Measurements from ENCODE around the gene CPEB3. TPM values are rescaled to one million over a fixed set of nuclear protein-coding genes. Genes with fewer than 3 reads are reported as not detected.
"Not testable (repeated sequence)": the region's sequence is repeated elsewhere in the genome, so short reads cannot be mapped to it uniquely, and the experiment has no call there.

The CPEB3 gene
- total RNA-seq, 1 donor from 2014 or later, result 5.7 TPM

DNA sequence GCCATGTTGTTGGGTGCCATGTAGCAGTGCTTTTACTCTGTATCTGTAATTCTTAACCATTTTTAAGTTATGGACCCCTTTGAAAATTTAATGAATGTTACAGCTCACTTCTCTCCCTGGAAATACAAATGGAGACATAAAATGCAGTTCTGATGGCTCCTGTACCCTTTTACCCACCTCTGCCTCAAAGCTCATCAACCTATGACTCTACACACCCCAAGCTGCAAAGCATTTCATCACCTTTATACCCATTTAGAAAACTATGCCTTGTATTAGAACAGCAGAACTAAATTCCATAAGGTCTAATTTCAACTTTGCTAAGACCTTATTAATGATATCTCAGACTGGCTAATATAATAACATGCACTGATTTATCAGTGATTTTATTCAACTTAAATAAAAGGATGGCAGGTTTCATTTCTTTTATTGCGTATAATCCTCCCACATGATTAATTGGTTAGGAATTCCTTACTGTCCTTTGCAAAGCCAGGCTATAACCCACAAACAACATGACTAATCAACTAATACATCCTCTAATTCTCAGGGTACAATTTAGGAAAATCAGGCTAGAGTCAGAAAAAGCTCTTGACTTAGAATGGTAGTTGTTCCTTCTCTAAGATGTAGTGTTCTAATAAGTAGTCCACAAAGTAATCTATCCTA lies 68.1 kb downstream of the CPEB3 start:
- no peaks in the 10 kb centered on the region for H3K9me3 ChIP-seq
- no peak overlapping the region for H3K27ac ChIP-seq
- H3K27me3 ChIP-seq, result no peaks in the 10 kb centered on the region
- no peak overlapping the region for H3K4me3 ChIP-seq
- TF ChIP-seq, protein P1, sequence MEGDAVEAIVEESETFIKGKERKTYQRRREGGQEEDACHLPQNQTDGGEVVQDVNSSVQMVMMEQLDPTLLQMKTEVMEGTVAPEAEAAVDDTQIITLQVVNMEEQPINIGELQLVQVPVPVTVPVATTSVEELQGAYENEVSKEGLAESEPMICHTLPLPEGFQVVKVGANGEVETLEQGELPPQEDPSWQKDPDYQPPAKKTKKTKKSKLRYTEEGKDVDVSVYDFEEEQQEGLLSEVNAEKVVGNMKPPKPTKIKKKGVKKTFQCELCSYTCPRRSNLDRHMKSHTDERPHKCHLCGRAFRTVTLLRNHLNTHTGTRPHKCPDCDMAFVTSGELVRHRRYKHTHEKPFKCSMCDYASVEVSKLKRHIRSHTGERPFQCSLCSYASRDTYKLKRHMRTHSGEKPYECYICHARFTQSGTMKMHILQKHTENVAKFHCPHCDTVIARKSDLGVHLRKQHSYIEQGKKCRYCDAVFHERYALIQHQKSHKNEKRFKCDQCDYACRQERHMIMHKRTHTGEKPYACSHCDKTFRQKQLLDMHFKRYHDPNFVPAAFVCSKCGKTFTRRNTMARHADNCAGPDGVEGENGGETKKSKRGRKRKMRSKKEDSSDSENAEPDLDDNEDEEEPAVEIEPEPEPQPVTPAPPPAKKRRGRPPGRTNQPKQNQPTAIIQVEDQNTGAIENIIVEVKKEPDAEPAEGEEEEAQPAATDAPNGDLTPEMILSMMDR (IDR thresholded peaks at IDR 0.05), result no peak
- intact Hi-C loops (cut with DNase I), result no loop called here
- H3K36me3 ChIP-seq, result no peaks in the 10 kb centered on the region
- ATAC-seq, result no peak
- no peak for DNase-seq
- H3K4me1 ChIP-seq, result no peaks in the 10 kb centered on the region

- DNase-seq, result no peak
- intact Hi-C loops (cut with DNase I), result no loop called here
These were observed 71.3 kb downstream of the CPEB3 start for GRCh38 chr10:92219559-92219958.

DNA sequence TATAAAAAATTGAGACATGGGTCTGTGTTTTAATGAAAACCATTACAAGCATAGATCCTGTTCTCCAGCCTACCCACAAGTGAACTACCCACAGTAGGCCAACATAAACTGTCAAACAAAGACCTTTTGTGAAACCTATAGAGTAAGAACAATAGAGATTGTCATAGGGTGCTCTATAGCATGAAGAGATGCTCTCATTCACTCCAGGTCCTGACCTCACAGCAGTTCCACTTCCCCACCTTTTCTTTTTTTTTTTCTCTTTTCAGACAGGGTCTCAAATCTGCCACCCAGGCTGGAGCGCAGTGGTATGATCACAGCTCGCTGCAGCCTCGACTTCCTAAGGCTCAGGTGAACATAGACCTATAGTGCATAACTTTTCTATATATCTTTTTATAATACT lies 72.3 kb downstream of the CPEB3 start:
- Histone ChIP-seq H3K4me1 (no peaks in the 10 kb centered on the region), H3K27ac (no peak overlapping the region), H3K36me3 (no peaks in the 10 kb centered on the region), H3K9me3 (no peaks in the 10 kb centered on the region), H3K27me3 (no peaks in the 10 kb centered on the region), H3K4me3 (no peak overlapping the region)
- intact Hi-C loops (cut with DNase I), result no loop called here
- no peak for DNase-seq
- TF ChIP-seq, protein P1 (IDR thresholded peaks at IDR 0.05), result no peak
- ATAC-seq, result no peak

More at GRCh38 chr10:92219559-92219958, 71.3 kb downstream of the CPEB3 start:
- H3K4me1 ChIP-seq, result no peaks in the 10 kb centered on the region
- no peaks in the 10 kb centered on the region for H3K36me3 ChIP-seq
- no peak overlapping the region for H3K27ac ChIP-seq
- no peaks in the 10 kb centered on the region for H3K27me3 ChIP-seq
- ATAC-seq, result no peak
- TF ChIP-seq, protein P1 (IDR thresholded peaks at IDR 0.05), result no peak
- no peaks in the 10 kb centered on the region for H3K9me3 ChIP-seq
- no peak overlapping the region for H3K4me3 ChIP-seq

DNA sequence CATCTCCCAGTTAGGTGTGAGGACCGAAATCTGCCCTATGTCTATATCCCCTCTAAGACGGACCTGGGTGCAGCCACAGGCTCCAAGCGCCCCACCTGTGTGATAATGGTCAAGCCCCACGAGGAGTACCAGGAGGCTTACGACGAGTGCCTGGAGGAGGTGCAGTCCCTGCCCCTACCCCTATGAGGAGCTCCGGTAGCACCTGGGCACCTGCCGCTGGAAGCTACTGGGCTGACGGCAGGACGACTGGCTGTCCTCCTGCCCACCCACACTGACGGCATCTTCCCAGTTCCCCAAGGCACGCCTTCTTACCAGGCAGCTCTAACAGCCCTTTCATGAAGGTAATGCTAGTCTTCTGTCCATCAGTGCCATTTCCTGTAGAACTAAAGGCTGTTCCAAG lies 74.3 kb downstream of the CPEB3 start:
- H3K27ac ChIP-seq; H3K27me3 ChIP-seq; H3K36me3 ChIP-seq; DNase-seq; H3K4me1 ChIP-seq; H3K4me3 ChIP-seq; H3K9me3 ChIP-seq; intact Hi-C loops (cut with DNase I): not testable (repeated sequence)
- peak; percentile 46 for ATAC-seq

DNA sequence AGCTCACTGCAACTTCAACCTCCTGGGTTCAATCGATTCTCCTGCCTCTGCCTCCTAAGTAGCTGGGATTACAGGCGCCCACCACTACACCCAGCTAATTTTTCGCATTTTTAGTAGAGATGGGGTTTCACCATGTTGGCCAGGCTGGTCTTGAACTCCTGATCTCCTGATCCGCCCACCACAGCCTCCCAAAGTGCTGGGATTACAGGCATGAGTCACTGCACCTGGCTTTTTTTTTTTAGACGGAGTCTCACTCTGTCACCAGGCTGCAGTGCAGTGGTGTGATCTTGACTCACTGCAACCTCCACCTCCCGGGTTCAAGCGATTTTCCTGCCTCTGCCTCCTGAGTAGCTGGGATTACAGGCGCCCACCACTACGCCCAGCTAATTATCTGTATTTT lies 75.7 kb downstream of the CPEB3 start:
- ATAC-seq; H3K9me3 ChIP-seq; DNase-seq; intact Hi-C loops (cut with DNase I); H3K27me3 ChIP-seq; H3K27ac ChIP-seq; H3K36me3 ChIP-seq; H3K4me3 ChIP-seq; H3K4me1 ChIP-seq: not testable (repeated sequence)

GRCh38 chr10:92213049-92213448 lies 77.8 kb downstream of the CPEB3 start:
- TF ChIP-seq, protein P1 (IDR thresholded peaks at IDR 0.05), result no peak
- H3K27me3 ChIP-seq, result no peaks in the 10 kb centered on the region
- intact Hi-C loops (cut with DNase I), result no loop called here
- no peak overlapping the region for H3K27ac ChIP-seq
- no peak overlapping the region for H3K4me3 ChIP-seq
- DNase-seq, result no peak
- no peaks in the 10 kb centered on the region for H3K36me3 ChIP-seq
- peaks cover 1% of the 10 kb centered on the region for H3K4me1 ChIP-seq
- no peak for ATAC-seq
- no peaks in the 10 kb centered on the region for H3K9me3 ChIP-seq

DNA sequence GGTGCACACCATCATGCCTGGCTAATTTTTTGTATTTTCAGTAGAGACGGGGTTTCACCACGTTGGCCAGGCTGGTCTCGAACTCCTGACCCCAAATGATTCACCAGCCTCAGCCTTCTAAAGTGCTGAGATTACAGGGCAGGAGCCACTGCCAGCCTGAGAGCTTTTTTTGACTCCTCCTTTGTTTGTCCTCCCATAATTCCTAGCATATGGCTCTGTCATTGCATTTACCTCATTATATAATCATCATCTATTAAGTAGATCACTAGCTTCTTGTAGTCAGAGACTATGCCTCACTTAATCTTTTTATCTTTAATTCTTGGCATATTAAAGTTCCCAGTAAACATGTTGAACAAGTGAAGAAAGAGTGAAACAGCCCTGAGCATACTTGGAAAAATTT lies 82.1 kb downstream of the CPEB3 start:
- no peaks in the 10 kb centered on the region for H3K36me3 ChIP-seq
- H3K4me1 ChIP-seq, result peaks cover 6% of the 10 kb centered on the region
- intact Hi-C loops (cut with DNase I), result no loop called here
- H3K27me3 ChIP-seq, result no peaks in the 10 kb centered on the region
- DNase-seq (no peak), ATAC-seq (no peak)
- H3K9me3 ChIP-seq, result no peaks in the 10 kb centered on the region
- H3K27ac ChIP-seq, result no peak overlapping the region
- TF ChIP-seq, protein P1 (IDR thresholded peaks at IDR 0.05), result no peak
- no peak overlapping the region for H3K4me3 ChIP-seq
